K562 (cell line): ENCODE data around the gene PRDM11. TPM values are rescaled to one million over a fixed set of nuclear protein-coding genes. Genes with fewer than 3 reads are reported as not detected.

Source experiments
- CEBPG ChIP-seq, 3 experiments: fragments of 200-800 bp in 1 of 3; sonication (Bioruptor generic) in 1 of 3; sonication (generic) in 1 of 3; formaldehyde crosslinking in 1 of 3; IDR thresholded peaks in 2 of 3; conservative IDR thresholded peaks in 1 of 3; 2 replicates each; pipeline versions ENCODE4 v1.6.1 to v1.8.0; 2016 to 2022; ENCODE audit warnings: missing compliant biosample characterization in 2 of 3, missing genetic modification characterization in 2 of 3, mild to moderate bottlenecking in 1 of 3, missing genetic modification reagents in 1 of 3
- DIDO1 ChIP-seq: fragments of 450-650 bp; IDR thresholded peaks from 2 replicates; pipeline ENCODE4 v1.6.1; 2016; ENCODE audit warnings: low read depth, missing biosample characterization, missing genetic modification characterization
- ILK ChIP-seq: fragments of 450-650 bp; IDR thresholded peaks from 2 replicates; pipeline ENCODE4 v1.6.1; 2016; ENCODE audit warnings: missing genetic modification characterization, low read depth, mild to moderate bottlenecking, missing compliant biosample characterization, moderate library complexity, borderline replicate concordance
- MBD2 ChIP-seq: sonication (generic); IDR thresholded peaks from 2 replicates; pipeline ENCODE4 v1.6.1; 2016; ENCODE audit warnings: low read depth, borderline replicate concordance
- NFIC ChIP-seq: fragments of 450-650 bp; IDR thresholded peaks from 2 replicates; pipeline ENCODE4 v1.6.1; 2017; ENCODE audit warnings: mild to moderate bottlenecking, inconsistent platforms
- TAF15 ChIP-seq: fragments of 200-400 bp; formaldehyde crosslinking; IDR thresholded peaks from 2 replicates; pipeline ENCODE4 v1.6.1; 2017; ENCODE audit warnings: mild to moderate bottlenecking, low read depth, low read length, moderate library complexity
- polyA plus RNA-seq, 8 experiments: library from polyadenylated mRNA; depleted of rRNA in 4 of 8; stranded (reverse) in 5 of 8; unstranded in 3 of 8; fragments of >200 nt; fragmentation: Nextera tagmentation in 2 of 8; fragmentation: Illumina TruSeq in 1 of 8; extraction: Ambion mirVana in 2 of 8; extraction: Trizol in 1 of 8; gene quantifications; 2 replicates each; pipeline versions ENCODE4 v1.2.1 to v1.2.3, GENCODE V29; 2011 to 2014; ENCODE audit warnings: inconsistent platforms in 1 of 8, missing spikeins in 1 of 8
- total RNA-seq, 7 experiments: library from RNA; depleted of rRNA in 6 of 7; stranded (reverse); fragments of >200 nt in 6 of 7; fragmentation: Illumina TruSeq in 2 of 7; extraction: Trizol in 2 of 7; gene quantifications; 2 replicates each; pipeline versions ENCODE4 v1.2.1 to v1.2.3, GENCODE V29; 2011 to 2021; ENCODE audit warnings: low replicate concordance in 1 of 7
- TF ChIP-seq, protein P1 (sequence below), 2 experiments: fragments of 450-650 bp in 1 of 2; sonication (generic) in 1 of 2; formaldehyde crosslinking in 1 of 2; IDR thresholded peaks; 2 replicates each; pipeline versions ENCODE4 v1.7.1 to v1.9.0; 2016 to 2022; ENCODE audit warnings: inconsistent platforms in 1 of 2, mild to moderate bottlenecking in 1 of 2, missing genetic modification reagents in 1 of 2
- TF ChIP-seq, protein P2 (sequence below): fragments of 200-800 bp; sonication (Bioruptor generic); IDR thresholded peaks from 2 replicates; pipeline ENCODE4 v1.6.1; 2017; ENCODE audit warnings: missing genetic modification characterization, missing compliant biosample characterization
- TF ChIP-seq, protein P3 (sequence below): fragments of 450-650 bp; IDR thresholded peaks from 2 replicates; pipeline ENCODE4 v1.6.1; 2017; ENCODE audit warnings: antibody characterized with exemption, mild to moderate bottlenecking

The PRDM11 gene
- total and polyA plus RNA-seq, 9 of the 15 experiments (the other 6 are each of a cell fraction or from before 2014, with no cell fraction given), result 0.01 to 1.1 (median 0.29) TPM

DNA sequence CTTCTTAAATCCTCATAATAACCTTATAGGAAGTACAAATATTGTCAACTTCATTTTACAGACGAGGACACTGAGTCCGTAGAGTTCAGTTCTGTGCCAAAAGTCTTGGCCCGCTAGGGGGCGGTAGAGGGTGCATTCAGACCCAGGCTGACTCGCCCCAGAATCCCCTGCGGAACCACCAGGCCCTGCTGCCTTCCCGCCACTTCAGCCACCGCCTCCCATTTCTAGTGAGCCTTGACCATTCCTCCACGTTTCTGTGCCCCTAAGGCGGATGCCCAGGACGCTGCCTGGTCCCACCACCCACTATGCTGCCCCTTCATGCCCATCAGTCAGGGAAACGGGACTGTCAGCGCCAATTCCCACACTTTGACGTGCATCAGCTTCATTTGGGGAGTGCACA lies 120.6 kb downstream of the PRDM11 start (continued):
- TF ChIP-seq, protein P1, sequence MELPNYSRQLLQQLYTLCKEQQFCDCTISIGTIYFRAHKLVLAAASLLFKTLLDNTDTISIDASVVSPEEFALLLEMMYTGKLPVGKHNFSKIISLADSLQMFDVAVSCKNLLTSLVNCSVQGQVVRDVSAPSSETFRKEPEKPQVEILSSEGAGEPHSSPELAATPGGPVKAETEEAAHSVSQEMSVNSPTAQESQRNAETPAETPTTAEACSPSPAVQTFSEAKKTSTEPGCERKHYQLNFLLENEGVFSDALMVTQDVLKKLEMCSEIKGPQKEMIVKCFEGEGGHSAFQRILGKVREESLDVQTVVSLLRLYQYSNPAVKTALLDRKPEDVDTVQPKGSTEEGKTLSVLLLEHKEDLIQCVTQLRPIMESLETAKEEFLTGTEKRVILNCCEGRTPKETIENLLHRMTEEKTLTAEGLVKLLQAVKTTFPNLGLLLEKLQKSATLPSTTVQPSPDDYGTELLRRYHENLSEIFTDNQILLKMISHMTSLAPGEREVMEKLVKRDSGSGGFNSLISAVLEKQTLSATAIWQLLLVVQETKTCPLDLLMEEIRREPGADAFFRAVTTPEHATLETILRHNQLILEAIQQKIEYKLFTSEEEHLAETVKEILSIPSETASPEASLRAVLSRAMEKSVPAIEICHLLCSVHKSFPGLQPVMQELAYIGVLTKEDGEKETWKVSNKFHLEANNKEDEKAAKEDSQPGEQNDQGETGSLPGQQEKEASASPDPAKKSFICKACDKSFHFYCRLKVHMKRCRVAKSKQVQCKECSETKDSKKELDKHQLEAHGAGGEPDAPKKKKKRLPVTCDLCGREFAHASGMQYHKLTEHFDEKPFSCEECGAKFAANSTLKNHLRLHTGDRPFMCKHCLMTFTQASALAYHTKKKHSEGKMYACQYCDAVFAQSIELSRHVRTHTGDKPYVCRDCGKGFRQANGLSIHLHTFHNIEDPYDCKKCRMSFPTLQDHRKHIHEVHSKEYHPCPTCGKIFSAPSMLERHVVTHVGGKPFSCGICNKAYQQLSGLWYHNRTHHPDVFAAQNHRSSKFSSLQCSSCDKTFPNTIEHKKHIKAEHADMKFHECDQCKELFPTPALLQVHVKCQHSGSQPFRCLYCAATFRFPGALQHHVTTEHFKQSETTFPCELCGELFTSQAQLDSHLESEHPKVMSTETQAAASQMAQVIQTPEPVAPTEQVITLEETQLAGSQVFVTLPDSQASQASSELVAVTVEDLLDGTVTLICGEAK (IDR thresholded peaks at IDR 0.05), result no peak
- TF ChIP-seq, protein P1 (CRISPR knock-in tag; IDR thresholded peaks at IDR 0.05), result no peak
- TF ChIP-seq ILK (tag) (no peak), MBD2 (no peak), CEBPG (CRISPR knock-in tag; IDR thresholded peaks at IDR 0.05) (no peak), CEBPG (tag; conservative IDR thresholded peaks at IDR 0.05 in 1 of 2, IDR thresholded peaks at IDR 0.05 in 1 of 2) (no peak), DIDO1 (tag) (peak; percentile 68; the same call in 1 of the 2 replicates), TAF15 (no peak), NFIC (no peak)
- TF ChIP-seq, protein P2, sequence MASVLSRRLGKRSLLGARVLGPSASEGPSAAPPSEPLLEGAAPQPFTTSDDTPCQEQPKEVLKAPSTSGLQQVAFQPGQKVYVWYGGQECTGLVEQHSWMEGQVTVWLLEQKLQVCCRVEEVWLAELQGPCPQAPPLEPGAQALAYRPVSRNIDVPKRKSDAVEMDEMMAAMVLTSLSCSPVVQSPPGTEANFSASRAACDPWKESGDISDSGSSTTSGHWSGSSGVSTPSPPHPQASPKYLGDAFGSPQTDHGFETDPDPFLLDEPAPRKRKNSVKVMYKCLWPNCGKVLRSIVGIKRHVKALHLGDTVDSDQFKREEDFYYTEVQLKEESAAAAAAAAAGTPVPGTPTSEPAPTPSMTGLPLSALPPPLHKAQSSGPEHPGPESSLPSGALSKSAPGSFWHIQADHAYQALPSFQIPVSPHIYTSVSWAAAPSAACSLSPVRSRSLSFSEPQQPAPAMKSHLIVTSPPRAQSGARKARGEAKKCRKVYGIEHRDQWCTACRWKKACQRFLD, result no peak
- TF ChIP-seq, protein P3, sequence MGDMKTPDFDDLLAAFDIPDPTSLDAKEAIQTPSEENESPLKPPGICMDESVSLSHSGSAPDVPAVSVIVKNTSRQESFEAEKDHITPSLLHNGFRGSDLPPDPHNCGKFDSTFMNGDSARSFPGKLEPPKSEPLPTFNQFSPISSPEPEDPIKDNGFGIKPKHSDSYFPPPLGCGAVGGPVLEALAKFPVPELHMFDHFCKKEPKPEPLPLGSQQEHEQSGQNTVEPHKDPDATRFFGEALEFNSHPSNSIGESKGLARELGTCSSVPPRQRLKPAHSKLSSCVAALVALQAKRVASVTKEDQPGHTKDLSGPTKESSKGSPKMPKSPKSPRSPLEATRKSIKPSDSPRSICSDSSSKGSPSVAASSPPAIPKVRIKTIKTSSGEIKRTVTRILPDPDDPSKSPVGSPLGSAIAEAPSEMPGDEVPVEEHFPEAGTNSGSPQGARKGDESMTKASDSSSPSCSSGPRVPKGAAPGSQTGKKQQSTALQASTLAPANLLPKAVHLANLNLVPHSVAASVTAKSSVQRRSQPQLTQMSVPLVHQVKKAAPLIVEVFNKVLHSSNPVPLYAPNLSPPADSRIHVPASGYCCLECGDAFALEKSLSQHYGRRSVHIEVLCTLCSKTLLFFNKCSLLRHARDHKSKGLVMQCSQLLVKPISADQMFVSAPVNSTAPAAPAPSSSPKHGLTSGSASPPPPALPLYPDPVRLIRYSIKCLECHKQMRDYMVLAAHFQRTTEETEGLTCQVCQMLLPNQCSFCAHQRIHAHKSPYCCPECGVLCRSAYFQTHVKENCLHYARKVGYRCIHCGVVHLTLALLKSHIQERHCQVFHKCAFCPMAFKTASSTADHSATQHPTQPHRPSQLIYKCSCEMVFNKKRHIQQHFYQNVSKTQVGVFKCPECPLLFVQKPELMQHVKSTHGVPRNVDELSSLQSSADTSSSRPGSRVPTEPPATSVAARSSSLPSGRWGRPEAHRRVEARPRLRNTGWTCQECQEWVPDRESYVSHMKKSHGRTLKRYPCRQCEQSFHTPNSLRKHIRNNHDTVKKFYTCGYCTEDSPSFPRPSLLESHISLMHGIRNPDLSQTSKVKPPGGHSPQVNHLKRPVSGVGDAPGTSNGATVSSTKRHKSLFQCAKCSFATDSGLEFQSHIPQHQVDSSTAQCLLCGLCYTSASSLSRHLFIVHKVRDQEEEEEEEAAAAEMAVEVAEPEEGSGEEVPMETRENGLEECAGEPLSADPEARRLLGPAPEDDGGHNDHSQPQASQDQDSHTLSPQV, result no peak
